DMS153 treated with DMSO at 0.1 percent for 48 hours (cell line): ENCODE results near the gene PLXNA1.

Source experiments
- DNase-seq: peaks from one replicate; lab custom pipeline; 2025; ENCODE audit not compliant: unreplicated experiment; lab: John Stamatoyannopoulos, UW

PLXNA1 gene

GRCh38 chr3:127001486-127002194, 18.7 kb downstream of the PLXNA1 start:
- DNase-seq = no peak

DNA sequence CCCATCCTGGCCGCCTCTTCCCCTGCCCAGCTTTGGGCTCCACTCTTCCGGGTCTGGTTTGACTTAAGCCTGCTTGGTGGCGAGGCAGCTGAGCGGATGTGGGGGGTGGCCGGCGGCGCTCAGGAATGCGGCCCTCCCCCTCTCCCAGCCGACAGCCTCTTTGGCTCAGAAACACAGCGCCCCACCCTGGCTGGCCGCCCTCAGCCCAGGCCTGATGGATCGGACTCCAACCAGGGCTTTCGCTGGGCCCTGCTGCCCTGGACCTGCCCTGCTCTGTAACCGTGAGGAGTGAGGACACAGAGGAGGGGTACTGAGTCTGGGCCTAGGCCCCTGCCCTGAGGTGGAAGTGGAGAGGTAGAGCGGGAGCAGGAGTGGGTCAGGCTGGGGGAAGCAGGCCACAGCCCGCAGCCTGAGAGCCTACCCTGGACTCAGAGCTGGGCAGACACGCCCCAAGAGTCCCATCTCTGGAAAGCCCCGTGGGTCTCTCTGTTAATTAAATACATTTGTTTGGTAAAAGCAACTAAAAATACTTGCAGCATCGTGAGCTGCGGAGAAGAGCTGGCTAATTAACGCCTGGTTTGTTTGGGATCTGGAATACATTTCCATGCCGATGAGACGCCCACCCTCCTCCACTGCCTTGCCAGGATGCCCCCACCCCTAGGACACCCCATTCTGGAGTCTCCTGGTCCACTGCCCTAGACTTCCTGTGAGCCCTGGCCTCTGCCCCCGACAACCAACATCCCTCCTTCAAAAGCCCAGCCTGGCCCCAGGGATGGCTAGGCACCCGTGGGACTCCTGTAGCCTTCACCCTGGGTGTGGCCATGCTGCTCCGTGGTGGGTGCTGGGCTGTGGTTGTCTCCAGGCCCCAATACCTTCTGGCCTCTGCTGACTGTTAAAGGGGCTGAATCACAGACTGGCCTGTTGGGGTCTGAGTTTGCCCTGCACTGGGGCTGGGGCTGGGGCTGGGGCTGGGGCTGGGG, 19.6 kb downstream of the PLXNA1 start:
- DNase-seq = no peak

DNA sequence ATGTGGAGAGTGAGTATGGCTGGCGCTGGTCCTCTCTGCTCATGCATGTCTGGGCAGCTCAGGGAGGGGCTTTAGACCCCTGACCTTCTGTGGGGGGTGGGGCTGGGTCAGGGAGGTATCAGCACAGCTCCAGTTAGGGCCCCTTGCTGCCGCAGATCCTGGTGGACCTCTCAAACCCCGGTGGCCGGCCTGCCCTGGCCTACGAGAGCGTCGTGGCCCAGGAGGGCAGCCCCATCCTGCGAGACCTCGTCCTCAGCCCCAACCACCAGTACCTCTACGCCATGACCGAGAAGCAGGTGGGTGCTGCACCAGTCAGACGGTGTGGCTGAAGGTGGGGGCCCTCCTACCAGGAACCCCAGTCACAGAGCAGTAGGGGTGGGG, 20.2 kb downstream of the PLXNA1 start:
- DNase-seq = no peak

DNA sequence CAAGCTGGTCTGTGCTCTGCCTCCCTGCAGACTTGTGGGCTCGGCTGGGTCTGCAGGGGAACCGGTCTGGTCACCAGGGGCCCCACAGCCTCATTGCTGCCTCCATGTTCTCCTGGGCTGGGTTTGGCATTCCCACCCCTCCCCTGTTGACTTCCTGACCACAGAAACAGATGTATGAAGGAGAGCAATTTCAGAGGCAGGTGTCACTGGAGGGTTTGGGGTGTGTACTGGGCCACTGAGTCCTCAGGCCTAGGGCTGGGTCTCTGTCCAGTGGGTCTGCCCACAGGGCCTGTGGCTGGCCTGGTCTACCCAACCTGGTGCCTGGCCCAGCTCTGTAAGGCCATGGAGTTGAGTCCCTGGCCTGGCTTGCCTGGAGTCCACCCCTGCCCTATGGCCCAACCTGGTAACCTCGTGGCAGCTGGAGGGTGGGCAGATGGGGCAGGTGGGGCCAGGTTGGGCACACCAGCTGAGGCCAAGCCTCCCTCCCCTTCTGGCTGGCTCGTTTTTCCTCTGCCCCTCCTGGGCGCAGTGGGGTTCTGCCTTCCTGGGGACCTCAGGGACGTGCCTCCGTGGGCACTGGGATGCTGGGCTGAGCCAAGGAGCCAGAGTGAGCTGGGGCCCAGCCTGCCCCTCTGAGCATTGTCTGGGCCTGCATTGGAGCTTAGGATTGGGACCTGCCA, 20.8 kb downstream of the PLXNA1 start:
- no peak for DNase-seq

DNA sequence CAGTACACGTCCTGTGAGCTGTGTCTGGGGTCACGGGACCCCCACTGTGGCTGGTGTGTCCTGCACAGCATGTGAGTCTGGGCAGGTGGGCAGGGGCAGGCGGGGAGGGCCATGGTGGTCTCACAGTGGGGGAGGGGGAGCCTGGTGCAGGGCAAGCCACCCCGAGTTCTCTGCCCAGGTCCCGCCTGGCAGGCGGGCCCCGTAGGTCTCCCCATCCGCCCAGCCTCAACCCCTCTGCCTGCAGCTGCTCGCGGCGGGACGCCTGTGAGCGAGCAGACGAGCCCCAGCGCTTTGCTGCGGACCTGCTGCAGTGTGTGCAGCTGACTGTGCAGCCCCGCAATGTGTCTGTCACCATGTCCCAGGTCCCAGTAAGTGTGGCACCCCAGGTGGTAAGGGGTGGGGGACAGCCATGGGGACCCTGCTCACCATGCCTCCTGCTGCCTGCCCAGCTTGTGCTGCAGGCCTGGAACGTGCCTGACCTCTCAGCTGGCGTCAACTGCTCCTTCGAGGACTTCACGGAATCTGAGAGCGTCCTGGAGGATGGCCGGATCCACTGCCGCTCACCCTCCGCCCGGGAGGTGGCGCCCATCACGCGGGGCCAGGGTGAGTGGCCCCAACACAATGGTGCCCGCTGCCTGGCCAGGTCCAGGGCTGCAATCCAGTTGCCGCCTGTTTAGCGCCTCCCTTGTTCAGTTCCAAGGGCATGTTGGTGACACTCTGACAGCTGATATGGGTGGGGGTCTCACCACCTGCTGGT, 21.9 kb downstream of the PLXNA1 start:
- no peak for DNase-seq

- DNase-seq = no peak
These were observed 23.1 kb downstream of the PLXNA1 start for GRCh38 chr3:127005864-127006500.

DNA sequence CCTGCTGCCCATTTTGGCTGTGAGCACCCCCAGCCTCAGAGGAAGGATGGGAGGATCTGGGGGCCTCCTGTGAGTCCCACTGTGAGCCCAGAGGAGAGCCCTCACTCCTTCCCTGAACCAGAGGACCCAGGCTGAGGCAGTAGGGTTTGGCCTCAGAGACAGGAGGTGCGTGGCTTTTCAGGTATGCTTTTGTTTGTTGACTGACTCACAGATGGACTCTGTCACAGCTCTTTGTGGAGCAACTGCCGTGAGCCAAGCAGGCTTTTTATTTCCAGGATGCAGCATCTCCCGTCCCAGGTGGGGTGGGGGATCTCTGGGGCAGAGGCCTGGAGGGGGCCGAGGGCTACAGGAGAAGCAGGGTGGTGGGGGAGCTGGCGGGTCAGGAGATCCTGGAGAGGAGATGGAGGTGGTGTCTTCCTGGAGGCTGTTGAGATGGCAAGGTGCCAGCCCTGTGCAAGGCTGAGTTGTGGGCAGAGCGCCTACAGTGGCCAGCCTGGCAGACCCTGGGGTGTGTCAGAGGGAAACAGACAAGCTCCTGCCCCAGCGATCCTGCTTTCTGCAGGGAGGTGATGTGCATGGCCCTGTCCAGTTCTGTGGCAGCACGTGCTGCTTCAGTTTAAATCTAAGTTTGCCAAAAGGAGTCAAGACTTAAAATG, 24.0 kb downstream of the PLXNA1 start:
- no peak for DNase-seq

DNA sequence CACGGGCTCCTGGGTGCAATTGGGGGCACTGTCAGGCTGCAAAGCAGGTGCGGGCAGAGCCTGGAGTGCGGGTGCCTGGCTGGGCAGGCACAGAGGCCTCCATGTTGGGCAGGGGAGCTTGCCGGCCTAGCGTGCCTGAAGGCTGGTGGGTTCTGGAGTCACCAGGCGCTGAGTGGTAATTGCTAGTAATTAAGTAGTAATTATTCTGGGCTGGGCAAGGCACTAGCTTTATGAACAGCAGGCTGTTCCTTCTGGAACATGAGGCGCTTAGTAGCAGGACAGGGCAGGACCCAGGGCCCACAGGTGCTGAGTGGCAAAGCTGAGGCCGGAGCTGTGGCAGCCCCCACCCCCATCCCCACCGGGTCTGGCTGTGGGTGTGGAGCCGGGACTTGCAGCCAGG, 25.3 kb downstream of the PLXNA1 start:
- DNase-seq = no peak

DNA sequence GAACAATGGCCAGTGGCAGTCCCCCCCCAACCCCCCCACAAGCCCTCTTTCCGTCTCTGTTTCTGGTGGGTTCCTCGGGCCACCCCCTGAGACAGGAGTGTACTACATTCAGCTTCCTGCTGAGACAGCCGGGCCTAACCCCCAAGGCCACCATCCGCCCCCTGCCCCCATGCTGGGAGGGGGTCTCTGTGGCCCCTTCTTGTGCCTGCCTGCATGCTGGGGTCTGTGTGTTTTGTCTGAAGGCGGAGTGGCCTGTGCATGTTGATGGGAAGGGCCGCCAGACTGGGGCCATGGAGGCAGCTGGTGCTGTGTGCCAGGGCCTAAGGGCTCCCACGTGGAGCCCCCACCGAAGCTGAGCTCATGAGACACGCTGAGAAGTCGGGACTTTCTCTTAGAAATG, 26.6 kb downstream of the PLXNA1 start:
- DNase-seq = no peak

DNA sequence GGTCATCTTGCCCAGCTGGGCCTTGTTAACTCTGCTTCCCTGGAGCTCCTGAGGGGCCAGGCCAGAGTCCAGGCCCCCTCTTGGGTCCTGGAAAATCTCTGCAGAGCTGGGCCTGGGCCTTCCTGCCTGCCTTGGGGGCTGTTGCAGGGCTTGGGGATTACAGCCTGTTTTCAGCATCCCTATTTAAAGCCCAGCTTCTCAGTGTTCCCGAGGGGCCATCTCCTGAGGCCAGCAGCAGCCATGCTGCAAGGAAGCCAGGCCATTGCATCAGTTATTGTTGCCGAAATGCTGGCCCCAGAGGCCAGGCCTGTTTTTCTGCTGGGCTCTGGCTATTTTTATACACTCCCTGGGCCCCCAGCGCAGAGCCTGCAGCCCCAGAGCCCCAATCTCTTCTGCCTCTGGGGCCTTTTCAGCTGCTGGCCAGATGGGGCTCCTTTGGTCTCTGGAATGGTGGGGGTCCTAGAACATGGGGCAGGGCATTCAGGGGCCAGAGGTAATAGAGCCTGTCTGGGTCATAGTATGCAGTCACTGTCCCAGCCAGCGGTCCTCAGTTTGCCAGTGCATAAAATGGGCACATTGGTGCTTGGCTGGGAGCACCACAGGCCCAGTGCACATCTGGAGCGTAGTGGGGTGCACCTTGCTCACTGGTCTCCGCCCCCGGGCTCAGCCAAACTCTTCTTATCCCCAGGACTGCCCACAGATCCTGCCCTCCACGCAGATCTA, 28.5 kb downstream of the PLXNA1 start:
- DNase-seq = no peak

DNA sequence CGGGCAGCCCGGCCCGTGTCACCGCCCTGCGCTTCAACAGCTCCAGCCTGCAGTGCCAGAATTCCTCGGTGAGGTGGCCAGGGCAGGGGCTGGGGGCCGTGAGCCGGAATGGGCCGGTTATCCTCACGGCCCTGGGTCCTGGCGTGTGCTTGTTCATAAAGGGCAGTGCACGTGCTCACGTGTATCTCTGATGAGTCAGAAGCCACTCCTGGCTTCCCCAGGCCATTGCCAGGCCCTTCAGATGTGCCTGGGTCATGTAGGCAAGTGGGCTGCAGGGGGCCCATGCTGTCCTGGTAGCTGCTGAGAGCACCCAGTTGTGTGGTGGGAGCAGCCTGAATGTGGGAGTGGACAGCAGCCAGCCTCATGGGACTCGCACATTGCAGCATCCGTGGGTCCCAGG, 29.2 kb downstream of the PLXNA1 start:
- no peak for DNase-seq

DNA sequence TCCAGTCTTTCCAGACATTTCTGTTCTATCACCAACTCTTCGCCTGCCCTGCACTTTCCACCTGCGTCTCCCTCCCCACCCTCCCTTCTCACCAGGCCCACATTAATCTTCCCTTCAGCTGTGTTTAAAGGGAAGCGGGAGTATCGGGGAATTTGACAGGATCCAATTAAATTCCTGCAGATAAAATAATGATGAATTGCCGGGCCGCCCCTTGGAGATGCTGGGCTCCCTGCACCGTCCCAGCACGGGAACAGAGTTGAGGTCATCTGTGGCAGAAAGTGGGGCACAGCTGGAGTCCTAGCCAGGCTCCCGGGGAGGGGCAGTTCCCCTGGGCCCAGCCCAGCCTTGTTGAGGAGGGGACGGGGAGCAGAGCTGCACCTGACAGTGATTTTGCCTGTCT, 30.3 kb downstream of the PLXNA1 start:
- DNase-seq = no peak

- no peak for DNase-seq
These were observed 31.0 kb downstream of the PLXNA1 start for GRCh38 chr3:127013758-127014535.

- no peak for DNase-seq
These were observed 31.8 kb downstream of the PLXNA1 start for GRCh38 chr3:127014536-127015281.

DNA sequence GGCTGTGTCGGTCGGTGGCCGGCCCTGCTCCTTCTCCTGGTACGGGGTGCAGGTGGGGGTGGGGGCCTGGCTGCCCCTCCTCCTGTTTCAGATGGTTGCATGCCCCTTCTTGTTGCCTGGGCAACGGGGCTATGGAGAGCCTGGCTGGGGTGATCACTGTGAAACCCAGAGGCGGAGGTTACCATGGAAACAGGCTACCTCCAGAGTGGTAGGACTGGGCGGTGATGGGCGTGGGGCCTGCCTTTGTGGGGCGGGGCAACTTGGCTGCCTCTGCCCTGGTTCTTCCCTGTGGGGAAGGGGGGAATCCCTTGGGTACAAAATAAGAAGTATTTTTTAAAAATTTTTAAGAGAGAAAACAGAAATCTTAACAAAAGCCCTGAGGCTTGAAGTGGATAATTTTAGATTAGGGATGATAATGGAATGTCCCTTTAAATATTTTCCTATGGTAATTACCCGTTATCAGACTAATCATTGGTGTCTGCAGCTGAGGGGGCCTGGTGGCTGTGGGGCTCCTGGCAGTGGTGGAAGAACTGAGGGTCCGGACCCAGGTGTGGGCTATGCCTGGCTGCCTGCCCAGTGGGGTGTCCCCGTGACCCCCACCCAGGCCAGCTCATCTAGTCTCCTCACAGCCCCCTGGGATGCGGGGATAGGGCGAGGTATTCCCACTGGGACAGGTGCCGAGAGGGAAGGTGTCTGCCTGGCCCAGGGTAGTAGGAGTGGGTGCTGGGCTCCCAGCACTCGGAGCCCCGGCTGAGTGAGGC, 32.5 kb downstream of the PLXNA1 start:
- no peak for DNase-seq

GRCh38 chr3:127016043-127016343, 33.1 kb downstream of the PLXNA1 start:
- no peak for DNase-seq

GRCh38 chr3:127016461-127016860, 33.5 kb downstream of the PLXNA1 start:
- DNase-seq = no peak
